HUES64 (cell line): ENCODE measurements around the gene AGTRAP.

ENCODE experiments used
- H3K27ac ChIP-seq: 2 replicates; pipeline ENCODE4 v1.7.0; 2013; ENCODE audit warnings: low read depth, low read length, inconsistent platforms
- H3K27me3 ChIP-seq: 2 replicates; pipeline ENCODE4 v1.6.1; 2013; ENCODE audit warnings: mild to moderate bottlenecking, low read length; ENCODE audit not compliant: insufficient read depth
- H3K36me3 ChIP-seq: 2 replicates; pipeline ENCODE4 v1.6.1; 2013; ENCODE audit warnings: mild to moderate bottlenecking, low read length; ENCODE audit not compliant: insufficient read depth
- H3K4me1 ChIP-seq: 2 replicates; pipeline ENCODE4 v1.6.1; 2013; ENCODE audit warnings: mild to moderate bottlenecking, low read length, moderate library complexity; ENCODE audit not compliant: insufficient read depth
- H3K4me3 ChIP-seq: 2 replicates; pipeline ENCODE4 v1.5.1; 2013; ENCODE audit warnings: mild to moderate bottlenecking, low read length, moderate library complexity
- H3K9ac ChIP-seq: 2 replicates; pipeline ENCODE4 v1.6.1; 2013; ENCODE audit warnings: mild to moderate bottlenecking, low read depth, low read length
- H3K9me3 ChIP-seq: 2 replicates; pipeline ENCODE4 v1.6.1; 2013; ENCODE audit warnings: low read depth, low read length; ENCODE audit not compliant: insufficient read depth
- WGBS: fragments of 150-250, 120-280 bp; methylation state at CpG from one replicate; pipeline ENCODE4 v1.1.7; 2013; ENCODE audit warnings: missing lambda C conversion rate; 5-methylcytosine and 5-hydroxymethylcytosine counted together

AGTRAP gene

DNA sequence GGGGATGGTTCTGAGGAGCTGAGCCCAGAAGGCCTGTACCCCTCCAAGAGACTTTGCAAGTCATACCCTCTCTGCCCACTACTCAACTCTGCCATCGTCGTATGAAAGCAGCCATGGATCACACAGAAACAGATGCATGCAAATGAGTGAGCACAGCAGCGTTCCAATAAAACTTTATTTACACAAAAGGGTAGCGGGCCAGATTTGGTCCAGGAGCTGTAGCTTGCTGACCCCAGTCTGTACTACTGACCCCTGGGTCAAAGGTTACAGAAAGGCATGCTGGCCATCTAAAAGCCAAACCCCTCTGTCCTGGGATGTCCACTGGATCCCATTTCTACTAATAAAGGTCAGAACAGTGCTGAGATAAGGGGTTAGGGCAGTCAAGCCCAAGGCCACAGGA lies 8.8 kb upstream of the AGTRAP start:
- Histone ChIP-seq H3K9ac (no peak overlapping the region), H3K27ac (no peak overlapping the region), H3K4me3 (no peak overlapping the region), H3K9me3 (no peaks in the 10 kb centered on the region), H3K27me3 (no peaks in the 10 kb centered on the region), H3K36me3 (no peaks in the 10 kb centered on the region), H3K4me1 (peaks cover 31% of the 10 kb centered on the region)
- 95% methylated on average over 4 of the region's 4 CpGs for WGBS

DNA sequence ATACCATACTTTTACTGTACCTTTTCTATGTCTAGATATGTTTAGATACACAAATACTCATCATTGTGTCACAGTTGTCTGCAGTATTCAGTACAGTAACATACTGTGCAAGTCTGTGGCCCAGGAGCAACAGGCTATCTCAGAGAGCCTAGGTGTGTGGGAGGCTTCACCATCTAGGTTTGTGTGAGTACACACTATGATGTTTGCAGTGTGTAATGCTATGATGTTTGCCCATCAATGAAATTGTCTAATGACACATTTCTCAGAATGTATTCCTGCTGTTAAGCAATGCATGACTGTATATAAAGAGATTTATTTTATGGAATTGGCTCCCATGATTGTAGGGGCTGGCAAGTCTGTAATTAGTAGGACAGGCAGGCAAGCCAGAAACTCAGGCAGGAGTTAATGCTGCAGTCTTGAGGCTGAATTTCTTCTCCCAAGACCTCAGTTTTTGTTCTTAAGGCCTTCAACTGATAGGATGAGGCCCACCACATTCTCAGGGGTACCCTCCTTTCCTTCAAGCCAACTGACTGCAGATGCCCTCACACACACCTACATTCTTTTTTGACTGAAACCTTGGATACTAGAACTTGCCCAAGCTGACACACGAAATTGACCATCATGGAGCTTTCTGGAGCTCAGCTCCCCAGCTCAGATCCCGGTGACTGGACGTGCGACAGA lies 7.7 kb upstream of the AGTRAP start:
- no peaks in the 10 kb centered on the region for H3K27me3 ChIP-seq
- H3K4me1 ChIP-seq: peaks cover 32% of the 10 kb centered on the region
- no peaks in the 10 kb centered on the region for H3K9me3 ChIP-seq
- no peak overlapping the region for H3K4me3 ChIP-seq
- WGBS: 96% methylated on average over 4 of the region's 4 CpGs
- H3K27ac ChIP-seq: no peak overlapping the region
- no peaks in the 10 kb centered on the region for H3K36me3 ChIP-seq
- H3K9ac ChIP-seq: no peak overlapping the region

DNA sequence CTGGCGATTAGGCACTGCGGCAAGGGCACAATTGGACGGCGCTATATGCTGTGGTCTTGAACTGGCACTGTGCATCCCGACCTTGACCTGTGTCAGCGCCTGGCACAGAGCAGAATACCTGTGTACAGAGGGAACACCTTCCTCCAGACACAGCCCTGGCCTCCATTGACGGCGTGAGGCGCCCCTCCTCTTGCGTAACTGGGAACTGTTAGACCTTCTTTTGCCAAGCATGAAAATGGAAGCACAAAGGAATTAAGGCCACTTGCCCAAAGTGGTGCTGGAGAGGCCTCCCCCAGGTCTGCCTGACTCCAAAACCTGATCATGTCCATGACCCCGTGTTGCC lies 6.8 kb upstream of the AGTRAP start:
- H3K4me3 ChIP-seq: no peak overlapping the region
- H3K9ac ChIP-seq: no peak overlapping the region
- H3K27ac ChIP-seq: no peak overlapping the region; the same call in 1 of the 2 replicates
- H3K9me3 ChIP-seq: no peaks in the 10 kb centered on the region
- H3K4me1 ChIP-seq: peaks cover 32% of the 10 kb centered on the region
- no peaks in the 10 kb centered on the region for H3K27me3 ChIP-seq
- 93% methylated on average over 11 of the region's 11 CpGs for WGBS
- no peaks in the 10 kb centered on the region for H3K36me3 ChIP-seq

DNA sequence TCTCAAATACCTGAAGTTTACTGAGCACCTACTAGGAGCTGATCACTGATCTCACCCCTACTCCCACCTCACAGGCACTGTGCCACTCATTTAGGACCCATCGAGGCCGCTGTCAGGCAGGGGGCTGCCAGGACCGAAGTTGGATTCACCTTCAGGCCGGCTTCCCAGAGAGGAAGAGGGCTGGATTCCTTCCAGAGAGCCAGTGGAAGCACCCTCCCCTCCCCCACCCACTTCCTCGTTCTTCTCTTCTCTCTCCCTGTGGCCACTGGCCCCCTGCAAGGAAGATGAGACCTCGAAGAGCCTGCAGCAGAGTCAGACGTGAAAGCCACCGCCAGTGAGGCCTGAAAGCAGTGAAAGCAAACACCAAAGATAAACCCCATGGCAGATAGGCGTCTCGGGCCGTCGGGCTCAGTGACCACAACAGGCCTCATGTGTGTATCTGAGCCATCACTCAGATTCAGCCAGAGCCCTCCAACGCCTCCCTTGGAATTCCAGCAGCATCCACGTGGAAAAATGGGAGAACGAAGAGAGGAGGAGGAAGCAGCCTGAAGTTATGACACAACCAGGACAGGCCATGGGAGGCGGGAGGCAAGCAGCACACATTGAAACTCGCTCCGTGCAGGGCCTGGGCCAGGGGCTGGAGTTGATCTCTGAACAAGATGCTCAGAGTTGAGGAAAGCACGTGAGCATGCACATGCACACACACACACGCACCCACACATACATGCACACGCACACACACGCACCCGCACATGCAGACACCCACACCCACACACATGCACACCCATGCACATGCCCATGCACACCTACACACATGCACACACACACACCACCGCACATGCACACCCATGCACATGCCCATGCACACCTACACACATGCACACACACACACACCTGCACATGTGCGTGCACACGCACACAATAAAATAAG lies 6.2 kb upstream of the AGTRAP start:
- WGBS: 68% methylated on average over 26 of the region's 26 CpGs
- Histone ChIP-seq H3K9me3 (no peaks in the 10 kb centered on the region), H3K27me3 (no peaks in the 10 kb centered on the region), H3K9ac (no peak overlapping the region), H3K4me1 (peaks cover 31% of the 10 kb centered on the region), H3K4me3 (no peak overlapping the region), H3K36me3 (no peaks in the 10 kb centered on the region), H3K27ac (no peak overlapping the region; the same call in 1 of the 2 replicates)

DNA sequence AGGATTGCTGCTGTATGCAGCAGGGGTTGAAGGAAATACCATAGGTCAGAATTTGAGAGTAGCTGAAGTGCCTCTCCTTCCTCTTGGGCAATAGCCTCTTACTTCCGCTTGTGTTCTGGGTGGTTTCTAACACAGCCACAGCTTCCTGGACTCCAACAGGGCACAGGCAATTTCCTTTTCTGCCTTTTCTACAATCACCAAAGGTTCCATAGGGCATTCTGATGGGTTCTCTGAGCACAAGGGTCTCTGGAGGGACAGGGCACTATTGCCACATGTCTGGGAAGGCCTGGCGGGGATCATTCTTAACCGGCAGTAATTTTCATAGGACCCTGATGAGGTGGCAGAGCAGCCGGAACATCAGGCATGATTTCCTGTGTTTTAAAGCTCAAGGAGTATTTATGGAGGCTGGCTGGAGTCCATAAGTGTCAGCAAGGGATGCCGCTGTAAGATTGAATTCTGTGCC lies 5.5 kb upstream of the AGTRAP start:
- 92% methylated on average over 5 of the region's 5 CpGs for WGBS
- peaks cover 28% of the 10 kb centered on the region for H3K4me1 ChIP-seq
- no peak overlapping the region for H3K4me3 ChIP-seq
- H3K36me3 ChIP-seq: no peaks in the 10 kb centered on the region
- H3K27me3 ChIP-seq: no peaks in the 10 kb centered on the region
- H3K9ac ChIP-seq: no peak overlapping the region
- H3K27ac ChIP-seq: no peak overlapping the region
- H3K9me3 ChIP-seq: no peaks in the 10 kb centered on the region

DNA sequence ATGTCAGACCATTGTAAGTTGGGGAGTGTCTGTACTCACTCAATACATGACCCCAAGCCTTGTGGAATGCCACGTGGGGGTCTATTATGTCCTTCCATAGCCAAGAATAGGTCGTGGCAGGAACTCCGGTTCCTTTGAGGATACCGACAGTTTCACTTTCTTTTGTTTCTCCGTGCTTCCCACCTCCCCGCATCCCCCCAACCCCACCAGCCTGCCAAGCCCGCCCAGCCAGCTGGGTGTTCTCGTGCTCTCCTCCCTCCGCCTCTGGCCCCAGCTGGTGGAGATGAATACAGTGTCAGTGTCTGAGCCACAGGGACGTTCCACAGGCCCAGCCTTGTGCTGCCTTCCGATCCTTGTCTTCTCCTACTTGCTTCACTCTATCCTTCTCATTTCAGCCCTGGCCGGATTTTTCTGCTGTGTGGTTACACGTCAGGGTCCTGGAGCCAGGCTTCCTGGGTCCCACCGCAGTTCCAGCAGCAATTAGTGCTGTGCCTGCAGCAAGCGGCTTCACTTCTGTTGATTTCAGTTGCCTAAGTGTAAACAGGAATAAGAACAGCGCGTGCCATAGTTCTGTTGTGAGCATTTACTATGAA lies 4.1 kb upstream of the AGTRAP start:
- Histone ChIP-seq H3K27ac (no peak overlapping the region), H3K4me3 (peak overlapping the region; percentile 33), H3K36me3 (no peaks in the 10 kb centered on the region), H3K9ac (no peak overlapping the region), H3K9me3 (no peaks in the 10 kb centered on the region), H3K4me1 (peaks cover 23% of the 10 kb centered on the region), H3K27me3 (no peaks in the 10 kb centered on the region)
- 30% methylated on average over 16 of the region's 17 CpGs for WGBS

DNA sequence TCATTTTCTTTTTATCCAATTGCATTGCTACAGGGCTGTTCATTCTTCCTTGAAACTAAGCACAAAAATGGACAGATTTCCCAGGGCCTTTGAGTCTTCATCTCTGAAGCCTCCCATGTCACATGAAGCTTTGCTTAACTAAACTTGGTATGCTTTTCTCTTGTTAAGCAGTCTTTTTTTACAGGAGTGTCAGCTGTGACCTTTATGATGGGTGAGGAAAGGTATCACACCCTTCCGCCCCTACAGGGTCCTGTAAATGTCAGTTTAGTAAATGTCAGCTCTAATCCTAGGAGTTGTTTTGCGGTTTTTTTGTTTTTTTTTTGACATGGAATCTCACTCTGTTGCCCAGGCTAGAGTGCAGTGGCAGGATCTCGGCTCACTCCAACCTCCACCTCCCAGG lies 2.6 kb upstream of the AGTRAP start:
- 92% methylated on average over 3 of the region's 3 CpGs for WGBS
- Histone ChIP-seq H3K27ac (no peak overlapping the region), H3K4me3 (no peak overlapping the region), H3K4me1 (peaks cover 34% of the 10 kb centered on the region), H3K27me3 (no peaks in the 10 kb centered on the region), H3K9me3 (no peaks in the 10 kb centered on the region), H3K36me3 (no peaks in the 10 kb centered on the region), H3K9ac (no peak overlapping the region)

DNA sequence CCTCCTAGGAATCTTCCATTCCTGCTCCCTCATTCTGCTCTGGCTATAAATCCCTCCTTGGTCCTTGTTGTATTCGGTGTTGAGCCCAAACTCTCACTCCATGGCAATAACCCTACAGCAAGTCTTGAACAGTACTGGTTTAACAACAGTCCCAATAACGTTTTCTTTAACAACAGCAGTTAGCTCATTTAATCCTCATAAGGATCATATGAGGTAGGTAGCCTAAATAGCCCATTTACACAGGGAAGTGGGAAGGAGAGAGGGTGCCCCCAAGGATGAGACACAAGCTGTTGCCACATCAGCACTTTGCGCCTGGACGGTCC lies 444 bp upstream of the AGTRAP start:
- no peaks in the 10 kb centered on the region for H3K36me3 ChIP-seq
- no peaks in the 10 kb centered on the region for H3K27me3 ChIP-seq
- no peak overlapping the region for H3K27ac ChIP-seq
- H3K4me3 ChIP-seq: peak overlapping the region; percentile 78
- H3K4me1 ChIP-seq: peaks cover 27% of the 10 kb centered on the region
- no peak overlapping the region for H3K9ac ChIP-seq
- no peaks in the 10 kb centered on the region for H3K9me3 ChIP-seq
- 44% methylated on average over 4 of the region's 4 CpGs for WGBS

DNA sequence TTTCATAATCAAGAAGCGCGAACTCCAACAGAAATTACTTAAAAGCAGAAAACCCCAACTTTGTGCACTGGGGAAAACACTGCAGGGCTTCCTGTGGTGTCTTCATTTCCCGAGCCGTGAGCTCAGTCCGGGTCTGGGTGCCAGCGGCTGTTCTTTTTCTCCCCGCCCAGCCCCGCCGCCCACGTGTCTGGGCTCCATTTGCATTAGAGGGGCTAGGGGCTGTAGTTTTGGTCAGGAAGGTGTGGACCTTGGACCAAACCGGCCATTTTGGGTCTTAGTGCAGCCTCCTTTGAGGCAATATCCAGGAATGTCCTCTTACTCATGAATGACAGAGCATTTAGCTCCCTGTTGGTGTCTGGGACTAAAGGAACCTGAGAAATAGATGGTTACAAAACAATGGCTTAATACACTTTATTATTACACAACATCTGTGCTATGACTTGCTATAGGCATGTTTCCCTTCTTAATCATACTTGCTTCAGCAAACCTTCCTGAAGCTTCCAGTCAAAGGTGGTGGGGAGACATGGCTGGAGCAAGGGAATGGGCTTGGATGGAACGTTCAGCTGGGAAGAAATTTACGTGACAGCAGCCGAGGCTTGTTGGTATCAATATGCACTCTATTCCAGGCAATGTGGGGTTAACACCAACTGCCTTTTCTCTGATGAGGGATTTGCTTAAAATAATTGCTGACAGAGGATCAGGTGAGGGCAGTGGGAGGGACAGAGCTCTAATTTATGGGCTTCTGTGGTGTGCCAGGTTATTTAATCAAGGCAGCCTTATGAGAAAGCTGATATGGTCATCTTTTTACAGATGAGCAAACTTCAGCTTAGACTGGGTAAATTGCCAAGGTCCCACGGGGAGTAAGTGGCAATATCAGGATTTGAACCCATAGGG lies 1.1 kb downstream of the AGTRAP start:
- peak overlapping the region; percentile 91 for H3K27ac ChIP-seq
- peak overlapping the region; percentile 78 for H3K4me3 ChIP-seq
- peak overlapping the region; percentile 80 for H3K9ac ChIP-seq
- H3K9me3 ChIP-seq: no peaks in the 10 kb centered on the region
- H3K4me1 ChIP-seq: peaks cover 23% of the 10 kb centered on the region
- 17% methylated on average over 14 of the region's 15 CpGs for WGBS
- H3K27me3 ChIP-seq: no peaks in the 10 kb centered on the region
- H3K36me3 ChIP-seq: no peaks in the 10 kb centered on the region

DNA sequence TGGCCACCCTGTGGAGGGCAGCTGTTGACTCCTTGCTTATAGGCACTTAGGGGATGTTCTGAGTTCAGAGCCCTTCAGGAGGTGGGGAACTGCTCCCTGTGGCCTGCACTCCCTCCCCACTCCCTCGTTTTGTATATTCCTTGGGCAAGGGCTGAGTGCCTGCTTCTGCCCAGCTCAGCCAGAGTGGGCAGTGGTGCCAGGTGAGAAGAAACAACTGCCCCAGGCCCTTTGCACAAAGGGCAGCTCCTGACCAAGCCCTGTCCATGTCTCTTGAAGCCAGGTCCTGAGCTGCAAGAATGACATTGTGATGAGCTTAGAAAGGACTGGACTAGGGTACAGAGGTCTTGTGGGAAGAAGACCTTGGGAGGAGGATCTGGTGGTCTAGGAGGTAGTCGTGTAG lies 2.2 kb downstream of the AGTRAP start:
- 95% methylated on average over 2 of the region's 2 CpGs for whole genome bisulfite sequencing

More for the DNA sequence above, 2.2 kb downstream of the AGTRAP start:
- H3K4me3 ChIP-seq: no peak overlapping the region
- H3K9me3 ChIP-seq: no peaks in the 10 kb centered on the region
- no peaks in the 10 kb centered on the region for H3K36me3 ChIP-seq
- no peak overlapping the region for H3K9ac ChIP-seq
- no peaks in the 10 kb centered on the region for H3K27me3 ChIP-seq
- peaks cover 22% of the 10 kb centered on the region for H3K4me1 ChIP-seq
- no peak overlapping the region for H3K27ac ChIP-seq
